Measurements from ENCODE around the gene BAX. TPM values are rescaled to one million over a fixed set of nuclear protein-coding genes. Genes with fewer than 3 reads are reported as not detected.

The BAX gene
- total RNA-seq, 1 experiment from 2014 or later: 346 TPM

DNA sequence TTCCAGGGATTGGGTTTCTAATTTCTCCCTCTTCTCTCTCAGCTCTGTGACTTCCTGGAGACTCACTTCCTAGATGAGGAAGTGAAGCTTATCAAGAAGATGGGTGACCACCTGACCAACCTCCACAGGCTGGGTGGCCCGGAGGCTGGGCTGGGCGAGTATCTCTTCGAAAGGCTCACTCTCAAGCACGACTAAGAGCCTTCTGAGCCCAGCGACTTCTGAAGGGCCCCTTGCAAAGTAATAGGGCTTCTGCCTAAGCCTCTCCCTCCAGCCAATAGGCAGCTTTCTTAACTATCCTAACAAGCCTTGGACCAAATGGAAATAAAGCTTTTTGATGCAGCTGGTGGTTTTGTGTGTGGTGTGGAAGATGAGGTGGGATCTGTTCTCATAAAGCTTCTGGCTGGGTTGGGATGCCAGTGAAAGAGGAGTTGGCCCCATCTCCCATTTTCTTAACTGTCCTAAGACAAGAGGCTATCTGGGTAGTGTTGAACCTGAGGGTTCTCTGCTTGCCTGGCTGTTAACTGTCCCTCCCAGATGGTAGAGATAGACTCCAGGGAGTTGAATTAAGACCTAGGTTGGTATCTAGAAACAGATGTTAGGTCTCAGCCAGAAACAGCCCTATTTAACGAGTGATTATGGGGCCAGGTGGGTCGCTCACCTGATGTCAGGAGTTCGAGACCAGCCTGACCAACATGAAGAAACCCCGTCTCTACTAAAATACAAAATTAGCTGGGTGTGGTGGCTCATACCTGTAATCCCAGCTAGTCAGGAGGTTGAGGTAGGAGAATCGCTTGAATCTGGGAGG is 12.1 kb downstream of the BAX start (continued):
- TF ChIP-seq, protein P1, sequence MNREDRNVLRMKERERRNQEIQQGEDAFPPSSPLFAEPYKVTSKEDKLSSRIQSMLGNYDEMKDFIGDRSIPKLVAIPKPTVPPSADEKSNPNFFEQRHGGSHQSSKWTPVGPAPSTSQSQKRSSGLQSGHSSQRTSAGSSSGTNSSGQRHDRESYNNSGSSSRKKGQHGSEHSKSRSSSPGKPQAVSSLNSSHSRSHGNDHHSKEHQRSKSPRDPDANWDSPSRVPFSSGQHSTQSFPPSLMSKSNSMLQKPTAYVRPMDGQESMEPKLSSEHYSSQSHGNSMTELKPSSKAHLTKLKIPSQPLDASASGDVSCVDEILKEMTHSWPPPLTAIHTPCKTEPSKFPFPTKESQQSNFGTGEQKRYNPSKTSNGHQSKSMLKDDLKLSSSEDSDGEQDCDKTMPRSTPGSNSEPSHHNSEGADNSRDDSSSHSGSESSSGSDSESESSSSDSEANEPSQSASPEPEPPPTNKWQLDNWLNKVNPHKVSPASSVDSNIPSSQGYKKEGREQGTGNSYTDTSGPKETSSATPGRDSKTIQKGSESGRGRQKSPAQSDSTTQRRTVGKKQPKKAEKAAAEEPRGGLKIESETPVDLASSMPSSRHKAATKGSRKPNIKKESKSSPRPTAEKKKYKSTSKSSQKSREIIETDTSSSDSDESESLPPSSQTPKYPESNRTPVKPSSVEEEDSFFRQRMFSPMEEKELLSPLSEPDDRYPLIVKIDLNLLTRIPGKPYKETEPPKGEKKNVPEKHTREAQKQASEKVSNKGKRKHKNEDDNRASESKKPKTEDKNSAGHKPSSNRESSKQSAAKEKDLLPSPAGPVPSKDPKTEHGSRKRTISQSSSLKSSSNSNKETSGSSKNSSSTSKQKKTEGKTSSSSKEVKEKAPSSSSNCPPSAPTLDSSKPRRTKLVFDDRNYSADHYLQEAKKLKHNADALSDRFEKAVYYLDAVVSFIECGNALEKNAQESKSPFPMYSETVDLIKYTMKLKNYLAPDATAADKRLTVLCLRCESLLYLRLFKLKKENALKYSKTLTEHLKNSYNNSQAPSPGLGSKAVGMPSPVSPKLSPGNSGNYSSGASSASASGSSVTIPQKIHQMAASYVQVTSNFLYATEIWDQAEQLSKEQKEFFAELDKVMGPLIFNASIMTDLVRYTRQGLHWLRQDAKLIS (CRISPR knock-in tag; IDR thresholded peaks at IDR 0.05; ENCODE audit: borderline replicate concordance): no peak
- TF ChIP-seq SMAD3 (CRISPR knock-in tag; IDR thresholded peaks at IDR 0.05; ENCODE audit: borderline replicate concordance) (no peak), EMX1 (CRISPR knock-in tag; IDR thresholded peaks at IDR 0.05) (0 out of 2 replicates have a peak, but pooled peaks have one; percentile 7)
- TF ChIP-seq, protein P2, sequence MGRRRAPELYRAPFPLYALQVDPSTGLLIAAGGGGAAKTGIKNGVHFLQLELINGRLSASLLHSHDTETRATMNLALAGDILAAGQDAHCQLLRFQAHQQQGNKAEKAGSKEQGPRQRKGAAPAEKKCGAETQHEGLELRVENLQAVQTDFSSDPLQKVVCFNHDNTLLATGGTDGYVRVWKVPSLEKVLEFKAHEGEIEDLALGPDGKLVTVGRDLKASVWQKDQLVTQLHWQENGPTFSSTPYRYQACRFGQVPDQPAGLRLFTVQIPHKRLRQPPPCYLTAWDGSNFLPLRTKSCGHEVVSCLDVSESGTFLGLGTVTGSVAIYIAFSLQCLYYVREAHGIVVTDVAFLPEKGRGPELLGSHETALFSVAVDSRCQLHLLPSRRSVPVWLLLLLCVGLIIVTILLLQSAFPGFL (CRISPR knock-in tag; IDR thresholded peaks at IDR 0.05; ENCODE audit: borderline replicate concordance): no peak
- TF ChIP-seq, protein P3, sequence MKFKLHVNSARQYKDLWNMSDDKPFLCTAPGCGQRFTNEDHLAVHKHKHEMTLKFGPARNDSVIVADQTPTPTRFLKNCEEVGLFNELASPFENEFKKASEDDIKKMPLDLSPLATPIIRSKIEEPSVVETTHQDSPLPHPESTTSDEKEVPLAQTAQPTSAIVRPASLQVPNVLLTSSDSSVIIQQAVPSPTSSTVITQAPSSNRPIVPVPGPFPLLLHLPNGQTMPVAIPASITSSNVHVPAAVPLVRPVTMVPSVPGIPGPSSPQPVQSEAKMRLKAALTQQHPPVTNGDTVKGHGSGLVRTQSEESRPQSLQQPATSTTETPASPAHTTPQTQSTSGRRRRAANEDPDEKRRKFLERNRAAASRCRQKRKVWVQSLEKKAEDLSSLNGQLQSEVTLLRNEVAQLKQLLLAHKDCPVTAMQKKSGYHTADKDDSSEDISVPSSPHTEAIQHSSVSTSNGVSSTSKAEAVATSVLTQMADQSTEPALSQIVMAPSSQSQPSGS (CRISPR knock-in tag; IDR thresholded peaks at IDR 0.05; ENCODE audit: borderline replicate concordance, low read depth): no peak
- TF ChIP-seq, protein P4, sequence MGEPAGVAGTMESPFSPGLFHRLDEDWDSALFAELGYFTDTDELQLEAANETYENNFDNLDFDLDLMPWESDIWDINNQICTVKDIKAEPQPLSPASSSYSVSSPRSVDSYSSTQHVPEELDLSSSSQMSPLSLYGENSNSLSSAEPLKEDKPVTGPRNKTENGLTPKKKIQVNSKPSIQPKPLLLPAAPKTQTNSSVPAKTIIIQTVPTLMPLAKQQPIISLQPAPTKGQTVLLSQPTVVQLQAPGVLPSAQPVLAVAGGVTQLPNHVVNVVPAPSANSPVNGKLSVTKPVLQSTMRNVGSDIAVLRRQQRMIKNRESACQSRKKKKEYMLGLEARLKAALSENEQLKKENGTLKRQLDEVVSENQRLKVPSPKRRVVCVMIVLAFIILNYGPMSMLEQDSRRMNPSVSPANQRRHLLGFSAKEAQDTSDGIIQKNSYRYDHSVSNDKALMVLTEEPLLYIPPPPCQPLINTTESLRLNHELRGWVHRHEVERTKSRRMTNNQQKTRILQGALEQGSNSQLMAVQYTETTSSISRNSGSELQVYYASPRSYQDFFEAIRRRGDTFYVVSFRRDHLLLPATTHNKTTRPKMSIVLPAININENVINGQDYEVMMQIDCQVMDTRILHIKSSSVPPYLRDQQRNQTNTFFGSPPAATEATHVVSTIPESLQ (CRISPR knock-in tag; IDR thresholded peaks at IDR 0.05): no peak

DNA sequence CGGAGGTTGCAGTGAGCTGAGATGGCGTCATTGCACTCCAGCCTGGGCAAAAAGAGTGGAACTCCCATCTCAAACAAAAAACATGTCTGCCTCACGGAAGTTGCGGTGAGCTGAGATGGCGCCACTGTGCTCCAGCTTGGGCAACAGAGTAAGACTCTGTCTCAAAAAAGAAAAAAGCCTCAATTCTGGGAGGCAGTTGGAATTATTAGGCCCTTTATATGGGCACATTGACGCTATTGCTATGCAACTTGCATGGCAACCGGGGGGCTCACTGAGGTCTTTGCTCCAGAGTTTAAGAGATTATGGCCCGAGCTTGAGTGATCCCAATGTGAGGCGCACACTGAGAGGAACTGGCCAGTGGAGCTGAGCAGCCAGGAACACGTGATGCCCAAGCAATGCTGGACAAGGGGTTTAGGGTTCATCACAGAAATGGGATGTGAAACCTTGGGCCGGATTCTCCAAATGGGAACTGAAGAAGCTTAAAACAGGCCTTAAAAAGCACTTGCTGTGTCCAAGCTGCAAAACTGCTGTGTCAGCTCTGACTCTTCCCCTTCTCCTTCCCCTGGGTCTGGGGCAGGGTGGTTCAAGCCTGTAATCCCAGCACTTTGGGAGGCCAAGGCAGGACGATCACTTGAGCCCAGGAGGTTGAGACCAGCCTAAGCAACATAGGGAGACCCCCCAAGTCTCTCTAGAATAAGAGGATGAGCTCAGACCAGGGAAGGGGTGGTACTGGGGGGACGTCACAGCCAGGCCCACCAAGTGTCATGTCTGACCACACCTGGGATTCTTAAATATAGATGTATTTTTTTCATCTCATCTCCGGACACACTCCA is 12.9 kb downstream of the BAX start:
- POLR2A ChIA-PET: interaction anchor here (1.3 to 1.5 kb wide), 2 partner anchors 13 to 26 kb away, joined by 3 to 4 read pairs; partner anchors contain the start of genes BAX and RUVBL2
- Mint-ChIP-seq H3K27me3 (ENCODE audit: low read depth) (no peaks in the 10 kb centered on the region), H3K4me1 (peaks cover 35% of the 10 kb centered on the region), H3K4me3 (peak overlapping the region; percentile 99), H3K36me3 (peaks cover 45% of the 10 kb centered on the region), H3K9me3 (peaks cover 4% of the 10 kb centered on the region), H3K27ac (no peak overlapping the region)
- DNase-seq (ENCODE audit: low spot score) (no peak), ATAC-seq (no peak)
- CTCF ChIA-PET: interaction anchor here (0.5 to 2.6 kb wide), 6 partner anchors 8 to 235 kb away, joined by 3 to 13 read pairs (median 6); partner anchors contain the start of genes GYS1 and RUVBL2
- TF ChIP-seq, protein P5, sequence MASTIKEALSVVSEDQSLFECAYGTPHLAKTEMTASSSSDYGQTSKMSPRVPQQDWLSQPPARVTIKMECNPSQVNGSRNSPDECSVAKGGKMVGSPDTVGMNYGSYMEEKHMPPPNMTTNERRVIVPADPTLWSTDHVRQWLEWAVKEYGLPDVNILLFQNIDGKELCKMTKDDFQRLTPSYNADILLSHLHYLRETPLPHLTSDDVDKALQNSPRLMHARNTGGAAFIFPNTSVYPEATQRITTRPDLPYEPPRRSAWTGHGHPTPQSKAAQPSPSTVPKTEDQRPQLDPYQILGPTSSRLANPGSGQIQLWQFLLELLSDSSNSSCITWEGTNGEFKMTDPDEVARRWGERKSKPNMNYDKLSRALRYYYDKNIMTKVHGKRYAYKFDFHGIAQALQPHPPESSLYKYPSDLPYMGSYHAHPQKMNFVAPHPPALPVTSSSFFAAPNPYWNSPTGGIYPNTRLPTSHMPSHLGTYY (CRISPR knock-in tag; IDR thresholded peaks at IDR 0.05): peak; percentile 65; the same call in 1 of the 2 replicates
- TF ChIP-seq, protein P6, sequence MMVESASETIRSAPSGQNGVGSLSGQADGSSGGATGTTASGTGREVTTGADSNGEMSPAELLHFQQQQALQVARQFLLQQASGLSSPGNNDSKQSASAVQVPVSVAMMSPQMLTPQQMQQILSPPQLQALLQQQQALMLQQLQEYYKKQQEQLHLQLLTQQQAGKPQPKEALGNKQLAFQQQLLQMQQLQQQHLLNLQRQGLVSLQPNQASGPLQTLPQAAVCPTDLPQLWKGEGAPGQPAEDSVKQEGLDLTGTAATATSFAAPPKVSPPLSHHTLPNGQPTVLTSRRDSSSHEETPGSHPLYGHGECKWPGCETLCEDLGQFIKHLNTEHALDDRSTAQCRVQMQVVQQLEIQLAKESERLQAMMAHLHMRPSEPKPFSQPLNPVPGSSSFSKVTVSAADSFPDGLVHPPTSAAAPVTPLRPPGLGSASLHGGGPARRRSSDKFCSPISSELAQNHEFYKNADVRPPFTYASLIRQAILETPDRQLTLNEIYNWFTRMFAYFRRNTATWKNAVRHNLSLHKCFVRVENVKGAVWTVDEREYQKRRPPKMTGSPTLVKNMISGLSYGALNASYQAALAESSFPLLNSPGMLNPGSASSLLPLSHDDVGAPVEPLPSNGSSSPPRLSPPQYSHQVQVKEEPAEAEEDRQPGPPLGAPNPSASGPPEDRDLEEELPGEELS (CRISPR knock-in tag; IDR thresholded peaks at IDR 0.05): peak; percentile 39; the same call in 1 of the 2 replicates
- TF ChIP-seq EMX1 (CRISPR knock-in tag; IDR thresholded peaks at IDR 0.05) (no peak), ETV6 (CRISPR knock-in tag; IDR thresholded peaks at IDR 0.05) (0 out of 2 replicates have a peak, but pooled peaks have one; percentile 14), ZNF121 (CRISPR knock-in tag; IDR thresholded peaks at IDR 0.05) (no peak), FOXJ3 (CRISPR knock-in tag; IDR thresholded peaks at IDR 0.05; ENCODE audit: borderline replicate concordance) (no peak), GABPB1 (CRISPR knock-in tag; IDR thresholded peaks at IDR 0.05) (0 out of 2 replicates have a peak, but pooled peaks have one; percentile 7)
- TF ChIP-seq, protein P1 (CRISPR knock-in tag; IDR thresholded peaks at IDR 0.05; ENCODE audit: borderline replicate concordance): peak; percentile 53; the same call in 1 of the 2 replicates
- TF ChIP-seq, protein P7, sequence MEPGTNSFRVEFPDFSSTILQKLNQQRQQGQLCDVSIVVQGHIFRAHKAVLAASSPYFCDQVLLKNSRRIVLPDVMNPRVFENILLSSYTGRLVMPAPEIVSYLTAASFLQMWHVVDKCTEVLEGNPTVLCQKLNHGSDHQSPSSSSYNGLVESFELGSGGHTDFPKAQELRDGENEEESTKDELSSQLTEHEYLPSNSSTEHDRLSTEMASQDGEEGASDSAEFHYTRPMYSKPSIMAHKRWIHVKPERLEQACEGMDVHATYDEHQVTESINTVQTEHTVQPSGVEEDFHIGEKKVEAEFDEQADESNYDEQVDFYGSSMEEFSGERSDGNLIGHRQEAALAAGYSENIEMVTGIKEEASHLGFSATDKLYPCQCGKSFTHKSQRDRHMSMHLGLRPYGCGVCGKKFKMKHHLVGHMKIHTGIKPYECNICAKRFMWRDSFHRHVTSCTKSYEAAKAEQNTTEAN (CRISPR knock-in tag; IDR thresholded peaks at IDR 0.05): no peak
